Fibroblast of lung (primary cell): ENCODE data around the gene ITPKC. TPM values are rescaled to one million over a fixed set of nuclear protein-coding genes. Genes with fewer than 3 reads are reported as not detected.

ENCODE experiments used
- DNase-seq, 2 donors: peaks; one replicate each; pipeline versions ENCODE4 v3.0.0 to v3.0.0-alpha.2; 2010; ENCODE audit warnings: low read depth in 2 of 2
- H2AFZ ChIP-seq: 2 replicates; pipeline ENCODE4 v1.5.1; 2012; ENCODE audit warnings: low read length, control low read depth, inconsistent platforms
- H3K27ac ChIP-seq: 2 replicates; pipeline ENCODE4 v1.5.1; 2011; ENCODE audit warnings: low read length, control low read depth; ENCODE audit not compliant: insufficient read depth
- H3K27me3 ChIP-seq: 2 replicates; pipeline ENCODE4 v1.5.1; 2011; ENCODE audit warnings: mild to moderate bottlenecking, low read length; ENCODE audit not compliant: control insufficient read depth, insufficient read depth
- H3K36me3 ChIP-seq: 2 replicates; pipeline ENCODE4 v1.5.1; 2011; ENCODE audit warnings: low read length; ENCODE audit not compliant: control insufficient read depth, insufficient read depth
- H3K4me1 ChIP-seq: 2 replicates; pipeline ENCODE4 v1.5.1; 2011; ENCODE audit warnings: low read length; ENCODE audit not compliant: control insufficient read depth, insufficient read depth; ENCODE audit errors: extremely low read depth
- H3K4me2 ChIP-seq: 2 replicates; pipeline ENCODE4 v1.5.1; 2011; ENCODE audit warnings: low read length, control low read depth; ENCODE audit not compliant: insufficient read depth; ENCODE audit errors: extremely low read depth
- H3K4me3 ChIP-seq, 4 experiments: fragments of 200-600 bp in 1 of 4; sonication (generic) in 1 of 4; replicated peaks in 1 of 4; 2 replicates each; pipeline ENCODE4 v1.5.1; 2011 to 2016; ENCODE audit warnings: low read length in 4 of 4, low read depth in 3 of 4, mild to moderate bottlenecking in 3 of 4, control low read depth in 2 of 4, inconsistent platforms in 1 of 4, mixed read lengths in 1 of 4; ENCODE audit not compliant: insufficient read depth in 1 of 4; ENCODE audit errors: control extremely low read depth in 1 of 4
- H3K79me2 ChIP-seq: 2 replicates; pipeline ENCODE4 v1.5.1; 2012; ENCODE audit warnings: mild to moderate bottlenecking, low read length, inconsistent platforms; ENCODE audit not compliant: control insufficient read depth, insufficient read depth
- H3K9ac ChIP-seq: 2 replicates; pipeline ENCODE4 v1.5.1; 2011; ENCODE audit warnings: mild to moderate bottlenecking, low read length, control low read depth; ENCODE audit not compliant: insufficient read depth
- H3K9me3 ChIP-seq: 2 replicates; pipeline ENCODE4 v1.5.1; 2012; ENCODE audit warnings: low read depth, low read length; ENCODE audit not compliant: control insufficient read depth, insufficient read depth
- H4K20me1 ChIP-seq: 2 replicates; pipeline ENCODE4 v1.5.1; 2011; ENCODE audit warnings: low read length; ENCODE audit not compliant: control insufficient read depth, insufficient read depth; ENCODE audit errors: extremely low read depth
- EZH2 ChIP-seq: IDR thresholded peaks from 2 replicates; pipeline ENCODE4 v1.5.1; 2012; ENCODE audit warnings: low read length, control low read depth, mild to moderate bottlenecking; ENCODE audit errors: missing control alignments
- polyA plus RNA-seq, 2 donors: library from polyadenylated mRNA; depleted of rRNA in 1 of 2; stranded (reverse) in 1 of 2; unstranded in 1 of 2; fragments of >200 nt; gene quantifications; 2 replicates each; pipeline ENCODE4 v1.2.1, GENCODE V29; 2011 to 2012; ENCODE audit warnings: missing spikeins in 1 of 2
- total RNA-seq: library from RNA; depleted of rRNA; stranded (reverse); fragments of >200 nt; gene quantifications from 2 replicates; pipeline ENCODE4 v1.2.1, GENCODE V29; 2014
- TF ChIP-seq, protein P1 (sequence below), 2 donors: IDR thresholded peaks in 1 of 2; conservative IDR thresholded peaks in 1 of 2; 1 replicate in 1 of 2; 2 replicates in 1 of 2; pipeline ENCODE4 v1.5.1; 2011 to 2012; ENCODE audit warnings: low read length in 2 of 2, control low read depth in 1 of 2, inconsistent platforms in 1 of 2, low read depth in 1 of 2, mild to moderate bottlenecking in 1 of 2

ITPKC gene
- total and polyA plus RNA-seq, 2 donors (not counting 1 experiment from before 2014, with no cell fraction given): 6.5 to 23.1 TPM

DNA sequence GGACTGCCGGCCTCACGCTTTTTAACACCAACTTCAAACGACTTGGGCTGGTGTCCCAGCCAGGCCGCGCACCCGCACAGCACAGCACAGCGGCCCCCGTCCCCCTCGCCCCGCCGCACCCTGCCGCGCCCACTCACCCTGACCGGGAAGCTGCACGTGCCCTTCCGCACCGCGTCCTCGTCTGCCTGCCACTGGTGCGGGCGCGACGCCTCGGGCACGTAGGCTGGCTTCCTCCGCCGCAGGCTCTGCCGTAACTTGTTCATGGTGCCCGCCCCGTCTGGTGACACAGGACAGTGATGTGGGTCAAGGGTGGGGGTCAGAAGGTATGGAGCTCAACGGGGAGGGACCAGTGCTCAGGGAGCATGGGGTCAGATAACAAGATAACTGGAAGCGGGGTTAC, 32.6 kb upstream of the ITPKC start:
- Histone ChIP-seq H3K9ac (no peak overlapping the region), H3K4me1 (peaks cover 13% of the 10 kb centered on the region), H2AFZ (no peak overlapping the region), H3K4me2 (no peak overlapping the region), H3K27me3 (no peaks in the 10 kb centered on the region), H3K27ac (no peak overlapping the region), H3K9me3 (no peaks in the 10 kb centered on the region), H3K4me3 (no peak overlapping the region), H3K36me3 (peaks cover 42% of the 10 kb centered on the region), H3K79me2 (peaks cover 24% of the 10 kb centered on the region), H4K20me1 (peaks cover 4% of the 10 kb centered on the region)
- DNase-seq: no peak
- no peak for TF ChIP-seq EZH2
- TF ChIP-seq, protein P1, sequence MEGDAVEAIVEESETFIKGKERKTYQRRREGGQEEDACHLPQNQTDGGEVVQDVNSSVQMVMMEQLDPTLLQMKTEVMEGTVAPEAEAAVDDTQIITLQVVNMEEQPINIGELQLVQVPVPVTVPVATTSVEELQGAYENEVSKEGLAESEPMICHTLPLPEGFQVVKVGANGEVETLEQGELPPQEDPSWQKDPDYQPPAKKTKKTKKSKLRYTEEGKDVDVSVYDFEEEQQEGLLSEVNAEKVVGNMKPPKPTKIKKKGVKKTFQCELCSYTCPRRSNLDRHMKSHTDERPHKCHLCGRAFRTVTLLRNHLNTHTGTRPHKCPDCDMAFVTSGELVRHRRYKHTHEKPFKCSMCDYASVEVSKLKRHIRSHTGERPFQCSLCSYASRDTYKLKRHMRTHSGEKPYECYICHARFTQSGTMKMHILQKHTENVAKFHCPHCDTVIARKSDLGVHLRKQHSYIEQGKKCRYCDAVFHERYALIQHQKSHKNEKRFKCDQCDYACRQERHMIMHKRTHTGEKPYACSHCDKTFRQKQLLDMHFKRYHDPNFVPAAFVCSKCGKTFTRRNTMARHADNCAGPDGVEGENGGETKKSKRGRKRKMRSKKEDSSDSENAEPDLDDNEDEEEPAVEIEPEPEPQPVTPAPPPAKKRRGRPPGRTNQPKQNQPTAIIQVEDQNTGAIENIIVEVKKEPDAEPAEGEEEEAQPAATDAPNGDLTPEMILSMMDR (conservative IDR thresholded peaks at IDR 0.05 in 1 of 2, IDR thresholded peaks at IDR 0.05 in 1 of 2; ENCODE audit: low read depth in 1 of 2, low read length in 2 of 2): no peak

GRCh38 chr19:40685016-40685526, 31.8 kb upstream of the ITPKC start:
- no peak for TF ChIP-seq EZH2
- TF ChIP-seq, protein P1 (conservative IDR thresholded peaks at IDR 0.05 in 1 of 2, IDR thresholded peaks at IDR 0.05 in 1 of 2; ENCODE audit: low read depth in 1 of 2, low read length in 2 of 2): no peak
- H3K9ac ChIP-seq: no peak overlapping the region
- H3K36me3 ChIP-seq: peaks cover 42% of the 10 kb centered on the region
- no peak overlapping the region for H3K4me2 ChIP-seq
- H3K27me3 ChIP-seq: no peaks in the 10 kb centered on the region
- H4K20me1 ChIP-seq: peaks cover 4% of the 10 kb centered on the region
- H3K27ac ChIP-seq: no peak overlapping the region
- H2AFZ ChIP-seq: no peak overlapping the region
- no peak overlapping the region for H3K4me3 ChIP-seq
- H3K4me1 ChIP-seq: peaks cover 13% of the 10 kb centered on the region
- no peaks in the 10 kb centered on the region for H3K9me3 ChIP-seq
- no peak for DNase-seq
- peaks cover 32% of the 10 kb centered on the region for H3K79me2 ChIP-seq

GRCh38 chr19:40685563-40685962, 31.3 kb upstream of the ITPKC start:
- Histone ChIP-seq H3K4me3 (no peak overlapping the region), H3K27me3 (no peaks in the 10 kb centered on the region), H3K79me2 (peaks cover 34% of the 10 kb centered on the region), H3K36me3 (peaks cover 42% of the 10 kb centered on the region), H4K20me1 (peaks cover 4% of the 10 kb centered on the region), H3K4me2 (no peak overlapping the region), H2AFZ (no peak overlapping the region), H3K9me3 (no peaks in the 10 kb centered on the region), H3K27ac (no peak overlapping the region), H3K4me1 (peaks cover 13% of the 10 kb centered on the region), H3K9ac (no peak overlapping the region)
- DNase-seq: no peak
- no peak for TF ChIP-seq EZH2
- TF ChIP-seq, protein P1 (conservative IDR thresholded peaks at IDR 0.05 in 1 of 2, IDR thresholded peaks at IDR 0.05 in 1 of 2; ENCODE audit: low read depth in 1 of 2, low read length in 2 of 2): no peak
